ENCODE results near the gene PRXL2A.
"Not testable (repeated sequence)": the region's sequence is repeated elsewhere in the genome, so short reads cannot be mapped to it uniquely, and the experiment has no call there.

PRXL2A gene

GRCh38 chr10:80415734-80416478 is 7.6 kb downstream of the PRXL2A start:
- TF ChIP-seq, protein P1, sequence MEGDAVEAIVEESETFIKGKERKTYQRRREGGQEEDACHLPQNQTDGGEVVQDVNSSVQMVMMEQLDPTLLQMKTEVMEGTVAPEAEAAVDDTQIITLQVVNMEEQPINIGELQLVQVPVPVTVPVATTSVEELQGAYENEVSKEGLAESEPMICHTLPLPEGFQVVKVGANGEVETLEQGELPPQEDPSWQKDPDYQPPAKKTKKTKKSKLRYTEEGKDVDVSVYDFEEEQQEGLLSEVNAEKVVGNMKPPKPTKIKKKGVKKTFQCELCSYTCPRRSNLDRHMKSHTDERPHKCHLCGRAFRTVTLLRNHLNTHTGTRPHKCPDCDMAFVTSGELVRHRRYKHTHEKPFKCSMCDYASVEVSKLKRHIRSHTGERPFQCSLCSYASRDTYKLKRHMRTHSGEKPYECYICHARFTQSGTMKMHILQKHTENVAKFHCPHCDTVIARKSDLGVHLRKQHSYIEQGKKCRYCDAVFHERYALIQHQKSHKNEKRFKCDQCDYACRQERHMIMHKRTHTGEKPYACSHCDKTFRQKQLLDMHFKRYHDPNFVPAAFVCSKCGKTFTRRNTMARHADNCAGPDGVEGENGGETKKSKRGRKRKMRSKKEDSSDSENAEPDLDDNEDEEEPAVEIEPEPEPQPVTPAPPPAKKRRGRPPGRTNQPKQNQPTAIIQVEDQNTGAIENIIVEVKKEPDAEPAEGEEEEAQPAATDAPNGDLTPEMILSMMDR (IDR thresholded peaks at IDR 0.05; ENCODE audit: low read depth, low read length, missing control alignments): no peak
- DNase-seq (ENCODE audit: extremely low read depth, low read depth): no peak
- no peak overlapping the region for H3K4me3 ChIP-seq (replicated peaks; ENCODE audit: low read depth, low read length)

- TF ChIP-seq, protein P1 (IDR thresholded peaks at IDR 0.05; ENCODE audit: low read depth, low read length, missing control alignments): no peak
- no peak overlapping the region for H3K4me3 ChIP-seq (replicated peaks; ENCODE audit: low read depth, low read length)
- DNase-seq (ENCODE audit: extremely low read depth, low read depth): no peak
Observed at GRCh38 chr10:80416479-80417098, 8.2 kb downstream of the PRXL2A start.

DNA sequence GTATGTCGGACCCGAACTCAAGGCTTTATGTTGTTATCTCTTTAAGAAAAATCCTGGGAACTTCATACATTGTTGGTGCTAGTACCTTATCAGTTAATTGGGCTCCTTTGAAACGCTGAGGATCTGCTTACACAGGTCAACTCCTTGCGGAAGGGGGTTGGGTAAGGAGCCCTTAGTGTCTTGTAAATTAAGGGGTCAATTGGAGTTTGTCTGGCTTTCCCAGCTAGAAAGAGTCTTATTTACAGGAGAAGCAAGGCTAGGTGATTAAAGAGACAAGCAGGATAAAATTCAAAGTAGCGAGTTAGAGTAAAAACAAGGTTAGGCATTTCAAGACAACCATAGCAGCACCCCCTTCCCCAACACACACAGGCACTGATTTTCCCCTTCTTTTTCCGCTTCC is 8.9 kb downstream of the PRXL2A start:
- H3K4me3 ChIP-seq (replicated peaks; ENCODE audit: low read depth, low read length); DNase-seq (ENCODE audit: extremely low read depth, low read depth): not testable (repeated sequence)

GRCh38 chr10:80421050-80421706 is 12.8 kb downstream of the PRXL2A start:
- DNase-seq (ENCODE audit: extremely low read depth, low read depth): no peak
- TF ChIP-seq, protein P1 (IDR thresholded peaks at IDR 0.05; ENCODE audit: low read depth, low read length, missing control alignments): no peak
- no peak overlapping the region for H3K4me3 ChIP-seq (replicated peaks; ENCODE audit: low read depth, low read length)

DNA sequence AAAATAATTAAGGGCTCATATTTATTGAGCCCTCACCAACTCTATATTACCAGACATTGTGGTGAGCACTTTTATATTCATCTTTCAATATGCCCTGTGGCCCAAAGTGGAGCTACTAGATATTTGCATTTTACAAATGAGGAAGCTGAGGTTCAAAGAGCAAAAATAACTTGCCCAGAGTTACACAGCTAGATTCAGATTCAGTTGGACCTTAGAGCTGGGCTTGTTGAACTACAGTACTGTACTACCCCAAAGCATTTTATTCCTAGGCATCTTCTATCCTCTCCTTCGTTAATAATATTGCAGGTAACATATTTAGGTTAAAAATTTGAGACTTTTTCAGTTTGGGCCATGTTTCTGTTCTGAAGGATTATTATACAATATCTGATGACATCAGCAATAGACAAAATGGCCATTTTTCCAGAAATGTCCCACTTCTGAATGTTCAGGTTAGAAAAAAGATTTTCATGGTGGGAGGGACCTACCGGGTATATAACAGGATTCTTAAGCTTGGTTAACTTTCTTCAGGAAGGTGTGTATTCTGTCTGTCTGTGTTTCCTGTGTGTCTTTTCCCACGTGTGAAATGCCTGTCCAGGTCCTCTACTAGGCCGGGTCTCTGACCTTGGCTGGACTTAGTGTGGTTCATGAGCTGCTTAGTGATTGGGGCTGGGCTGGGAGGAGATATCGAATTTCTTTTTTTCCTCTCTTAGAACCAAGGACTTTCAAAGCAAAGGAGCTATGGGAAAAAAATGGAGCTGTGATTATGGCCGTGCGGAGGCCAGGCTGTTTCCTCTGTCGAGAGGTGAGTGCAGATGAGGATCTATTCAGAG is 13.6 kb downstream of the PRXL2A start:
- H3K4me3 ChIP-seq (replicated peaks; ENCODE audit: low read depth, low read length): no peak overlapping the region
- no peak for DNase-seq (ENCODE audit: extremely low read depth, low read depth)
- TF ChIP-seq, protein P1 (IDR thresholded peaks at IDR 0.05; ENCODE audit: low read depth, low read length, missing control alignments): no peak

GRCh38 chr10:80425901-80426300 is 17.6 kb downstream of the PRXL2A start:
- no peak for DNase-seq (ENCODE audit: extremely low read depth, low read depth)
- no peak overlapping the region for H3K4me3 ChIP-seq (replicated peaks; ENCODE audit: low read depth, low read length)
- TF ChIP-seq, protein P1 (IDR thresholded peaks at IDR 0.05; ENCODE audit: low read depth, low read length, missing control alignments): no peak

Measured in HFF-Myc (cell line).